Activated CD4-positive, alpha-beta T cell treated with anti-CD3 and anti-CD28 coated beads, Interleukin-2, amount 50 U/mL, for 16 hours (primary cell): ENCODE results near the gene LMF2.

Source experiments
- DNase-seq: peaks from one replicate; pipeline ENCODE4 v3.0.0-alpha.2; 2020

LMF2 gene

GRCh38 chr22:50507421-50507990 lies at the start of gene LMF2:
Gene LMF2, minus strand, starts transcription at chr22:50507702. Its CDS starts 27 bp downstream, at chr22:50507675.
- peak; percentile 94 for DNase-seq

GRCh38 chr22:50556703-50557102 lies 49.2 kb upstream of the LMF2 start:
- DNase-seq: no peak

GRCh38 chr22:50553310-50553709 lies 45.8 kb upstream of the LMF2 start:
- no peak for DNase-seq

- no peak for DNase-seq
Observed at GRCh38 chr22:50551160-50551752, 43.8 kb upstream of the LMF2 start.

- DNase-seq: no peak
Observed at GRCh38 chr22:50550395-50550794, 42.9 kb upstream of the LMF2 start.

- no peak for DNase-seq
Observed at GRCh38 chr22:50548921-50549790, 41.7 kb upstream of the LMF2 start.

- no peak for DNase-seq
Observed at GRCh38 chr22:50548040-50548920, 40.8 kb upstream of the LMF2 start.

GRCh38 chr22:50547263-50547985 lies 39.9 kb upstream of the LMF2 start:
- no peak for DNase-seq

- DNase-seq: no peak
Observed at GRCh38 chr22:50546326-50547262, 39.1 kb upstream of the LMF2 start.

GRCh38 chr22:50545522-50546325 lies 38.2 kb upstream of the LMF2 start, which contains the start of gene KLHDC7B:
Gene KLHDC7B, plus strand, starts transcription at chr22:50545899. Its CDS starts 345 bp downstream, at chr22:50546244.
- no peak for DNase-seq

- DNase-seq: no peak
Observed at GRCh38 chr22:50544746-50545253, 37.3 kb upstream of the LMF2 start.

GRCh38 chr22:50544078-50544745 lies 36.7 kb upstream of the LMF2 start:
- DNase-seq: peak; percentile 90

- peak; percentile 87 for DNase-seq
Observed at GRCh38 chr22:50542416-50542927, 35.0 kb upstream of the LMF2 start.

- peak; percentile 90 for DNase-seq
Observed at GRCh38 chr22:50541667-50542026, 34.1 kb upstream of the LMF2 start.

- DNase-seq: no peak
Observed at GRCh38 chr22:50540381-50540780, 32.9 kb upstream of the LMF2 start.

- no peak for DNase-seq
Observed at GRCh38 chr22:50537765-50538164, 30.3 kb upstream of the LMF2 start.

GRCh38 chr22:50536226-50536625 lies 28.7 kb upstream of the LMF2 start:
- DNase-seq: no peak

- DNase-seq: no peak
Observed at GRCh38 chr22:50535113-50535512, 27.6 kb upstream of the LMF2 start.
